Germinal center (tissue), 1 donor: Measurements from ENCODE around the gene TRDN.

Experiments
- DNase-seq: peaks from one replicate; pipeline ENCODE4 v3.0.0; 2012; ENCODE audit warnings: mixed read lengths, low spot score

TRDN gene

DNA sequence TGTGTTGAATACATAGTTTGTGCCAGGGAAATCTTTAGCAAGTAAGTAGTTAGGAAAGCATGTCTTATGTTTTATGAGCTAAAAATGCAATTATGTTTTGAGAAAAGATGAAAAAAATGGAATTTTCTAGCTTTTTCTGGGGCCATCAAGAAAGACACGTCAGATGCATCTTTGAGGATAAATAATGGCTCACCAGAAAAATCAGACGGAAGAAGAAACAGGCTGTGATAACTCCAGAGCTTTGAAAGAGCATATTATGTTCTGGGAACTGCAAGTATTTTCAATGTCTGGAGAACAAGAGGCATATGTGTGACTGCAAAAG is 467.0 kb downstream of the TRDN start:
- DNase-seq: no peak

DNA sequence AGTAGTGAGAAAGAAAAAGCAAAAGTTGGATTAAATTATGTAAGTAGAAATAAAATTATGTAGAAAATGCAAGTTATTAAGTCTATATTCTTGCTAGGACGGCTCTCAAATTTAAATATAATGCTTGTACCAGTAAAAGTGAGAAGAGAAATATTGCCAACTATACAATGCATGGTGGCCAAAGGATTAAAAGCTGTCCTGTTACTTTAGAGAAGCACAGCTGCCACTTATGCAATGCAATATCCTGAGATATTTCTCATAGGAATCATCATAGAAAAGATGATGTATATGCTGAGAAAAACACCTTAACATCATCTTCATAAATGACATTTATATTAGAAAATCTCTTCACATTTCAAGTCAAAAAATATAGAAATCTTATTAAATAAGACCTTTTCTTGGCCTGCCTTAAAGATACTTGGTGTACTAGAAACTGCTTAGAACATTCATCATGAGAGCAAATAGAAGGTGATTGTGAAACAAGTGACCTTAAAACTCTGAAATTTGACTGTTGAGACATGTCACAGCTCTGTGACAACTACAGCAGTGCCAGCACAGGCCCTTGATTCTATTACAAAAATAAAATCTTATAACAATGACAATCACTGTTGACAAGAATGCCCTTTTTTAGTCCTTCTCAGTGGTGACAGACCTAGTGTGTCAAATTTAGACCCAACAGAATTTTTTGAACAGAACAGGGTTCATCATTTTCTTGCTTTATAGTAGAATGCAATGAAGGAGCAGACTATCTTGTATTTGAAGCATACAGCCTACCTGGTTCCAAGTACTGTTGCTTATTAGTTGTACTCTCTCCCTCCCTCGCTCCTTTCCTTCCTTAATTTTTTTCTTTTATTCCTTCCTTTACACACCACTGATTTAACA is 467.6 kb downstream of the TRDN start:
- no peak for DNase-seq

DNA sequence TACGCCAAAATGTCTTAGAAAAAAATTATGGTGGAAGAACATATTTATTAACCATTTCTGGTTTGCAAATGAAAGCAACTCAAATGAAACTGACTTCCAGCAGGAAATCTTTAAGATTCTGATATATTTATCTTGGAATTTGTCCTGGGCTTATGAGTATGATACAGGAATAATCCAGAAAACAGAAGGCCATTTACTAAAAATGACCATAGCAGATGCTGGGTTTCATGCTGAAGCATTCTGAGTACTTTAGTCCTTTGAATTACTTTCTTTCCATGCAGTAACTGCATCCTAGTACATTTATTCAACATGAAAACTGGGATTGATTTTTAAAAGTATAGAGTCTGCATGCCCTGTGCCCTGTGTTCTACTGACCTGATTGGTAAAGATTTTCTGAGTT is 468.3 kb downstream of the TRDN start:
- no peak for DNase-seq
